Activated CD4-positive, alpha-beta T cell treated with anti-CD3 and anti-CD28 coated beads for 36 hours (primary cell): ENCODE results near the gene CD109. TPM values are rescaled to one million over a fixed set of nuclear protein-coding genes. Genes with fewer than 3 reads are reported as not detected.
"Not testable (repeated sequence)": the region's sequence is repeated elsewhere in the genome, so short reads cannot be mapped to it uniquely, and the experiment has no call there.

Experiments
- ATAC-seq: fragments of 200-7000 bp; cut with Tn5 transposase; one replicate; pipeline ENCODE4 v1.10.0; 2021; ENCODE audit warnings: mild to moderate bottlenecking, moderate library complexity
- CTCF ChIA-PET: fragments of 350-600 bp; sonication (Branson Sonifier 250); formaldehyde crosslinking; loops from one replicate; lab custom pipeline; 2021; ENCODE audit warnings: antibody characterized with exemption; lab: Charles Lee
- POLR2A ChIA-PET: fragments of 350-600 bp; sonication (Branson Sonifier 250); formaldehyde crosslinking; loops from one replicate; lab custom pipeline; 2021; ENCODE audit warnings: antibody characterized with exemption, inconsistent platforms; lab: Charles Lee
- DNase-seq: peaks from one replicate; pipeline ENCODE4 v3.0.0-alpha.2; 2020
- H3K27ac Mint-ChIP-seq: one replicate; pipeline ENCODE4 v1.8.0; 2021; ENCODE audit warnings: mixed read lengths
- H3K27me3 Mint-ChIP-seq: one replicate; pipeline ENCODE4 v1.8.0; 2021; ENCODE audit warnings: mixed read lengths
- H3K36me3 Mint-ChIP-seq: one replicate; pipeline ENCODE4 v1.8.0; 2021; ENCODE audit warnings: low read depth, mixed read lengths
- H3K4me1 Mint-ChIP-seq: one replicate; pipeline ENCODE4 v1.8.0; 2021; ENCODE audit warnings: mixed read lengths
- H3K4me3 Mint-ChIP-seq: one replicate; pipeline ENCODE4 v1.8.0; 2021; ENCODE audit warnings: mild to moderate bottlenecking, moderate library complexity, mixed read lengths
- H3K9me3 Mint-ChIP-seq: one replicate; pipeline ENCODE4 v1.8.0; 2021; ENCODE audit warnings: low read depth, mixed read lengths
- intact Hi-C, 2 experiments: fragments of 100-400 bp; cut with DNase I in 1 of 2; cut with micrococcal nuclease in 1 of 2; formaldehyde crosslinking; loops; one replicate each; pipeline versions ENCODE4 v1.14.2 to v1.15.1; 2022 to 2024; cut with DNase I, micrococcal nuclease
- total RNA-seq, 2 experiments: library from RNA; stranded (reverse); gene quantifications; one replicate each; pipeline ENCODE4 v1.2.3, GENCODE V29; 2021

The CD109 gene
- total RNA-seq, 2 experiments from 2014 or later = 13.2 to 15.8 TPM

DNA sequence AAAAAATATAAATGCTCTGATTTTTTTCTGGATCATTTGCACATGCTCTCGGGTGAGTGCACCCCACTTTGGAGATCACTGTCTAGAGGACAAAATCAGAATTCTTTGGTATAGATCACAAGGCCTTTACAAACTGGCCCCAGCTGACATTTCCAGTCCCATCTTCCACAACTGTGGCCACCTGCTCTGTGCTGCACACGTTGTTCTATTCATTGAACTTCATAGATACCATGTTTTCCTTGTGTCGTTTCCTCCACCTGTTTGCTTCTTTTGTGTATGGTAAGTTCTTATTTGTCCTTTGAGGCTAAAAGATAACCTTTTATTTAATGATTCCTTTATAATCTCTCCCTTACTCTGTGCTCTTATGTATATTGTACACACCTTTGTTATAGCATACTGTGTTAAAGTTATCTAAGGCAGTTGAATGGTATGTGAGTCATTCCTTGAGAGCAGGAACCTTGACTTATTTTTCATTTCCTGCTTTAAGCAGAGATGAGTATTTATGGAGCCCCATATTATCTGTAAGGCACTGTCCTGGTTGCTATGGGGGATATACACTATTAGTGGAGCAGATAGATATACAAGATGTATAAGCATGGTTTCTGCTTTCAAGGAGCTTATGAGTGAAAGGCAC is 30.2 kb upstream of the CD109 start:
- DNase-seq = no peak
- no peak overlapping the region for H3K27ac Mint-ChIP-seq
- peak; percentile 87 for ATAC-seq
- intact Hi-C loops = no loop called here
- no peaks in the 10 kb centered on the region for H3K36me3 Mint-ChIP-seq
- H3K4me3 Mint-ChIP-seq = no peak overlapping the region
- ChIA-PET CTCF (interaction anchor here (1.0 to 2.9 kb wide), 3 partner anchors 13 to 73 kb away, joined by 4 to 12 read pairs (median 5); no protein-coding TSS in a partner anchor), POLR2A (no interaction called here)
- peaks cover 9% of the 10 kb centered on the region for H3K4me1 Mint-ChIP-seq
- H3K27me3 Mint-ChIP-seq = peaks cover 19% of the 10 kb centered on the region
- H3K9me3 Mint-ChIP-seq = no peaks in the 10 kb centered on the region

DNA sequence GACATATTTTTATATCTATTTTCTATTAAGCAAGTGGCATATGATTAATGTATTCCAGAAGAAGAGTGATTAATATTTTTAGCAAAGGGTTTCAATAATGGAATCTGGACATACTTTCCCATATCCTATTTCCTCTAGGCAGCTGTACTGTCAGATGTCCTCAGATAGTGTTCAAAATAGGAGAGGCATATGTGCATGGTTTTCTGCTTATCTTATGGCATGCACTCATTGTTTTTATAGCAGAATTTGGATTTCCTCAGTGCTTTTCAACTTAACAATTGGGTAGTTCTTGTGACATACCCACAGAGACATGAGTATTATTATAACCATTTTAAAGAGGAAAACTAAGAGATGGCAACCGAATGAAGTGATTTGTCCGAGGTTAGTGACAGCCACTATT is 29.6 kb upstream of the CD109 start:
- no peaks in the 10 kb centered on the region for H3K36me3 Mint-ChIP-seq
- DNase-seq (no peak), ATAC-seq (no peak)
- peaks cover 9% of the 10 kb centered on the region for H3K4me1 Mint-ChIP-seq
- no peaks in the 10 kb centered on the region for H3K9me3 Mint-ChIP-seq
- H3K27ac Mint-ChIP-seq = no peak overlapping the region
- POLR2A ChIA-PET = no interaction called here
- intact Hi-C loops = no loop called here
- CTCF ChIA-PET = interaction anchor here (0.8 to 2.9 kb wide), 3 partner anchors 14 to 70 kb away, joined by 3 to 12 read pairs (median 4); no protein-coding TSS in a partner anchor
- H3K4me3 Mint-ChIP-seq = no peak overlapping the region
- peaks cover 19% of the 10 kb centered on the region for H3K27me3 Mint-ChIP-seq

DNA sequence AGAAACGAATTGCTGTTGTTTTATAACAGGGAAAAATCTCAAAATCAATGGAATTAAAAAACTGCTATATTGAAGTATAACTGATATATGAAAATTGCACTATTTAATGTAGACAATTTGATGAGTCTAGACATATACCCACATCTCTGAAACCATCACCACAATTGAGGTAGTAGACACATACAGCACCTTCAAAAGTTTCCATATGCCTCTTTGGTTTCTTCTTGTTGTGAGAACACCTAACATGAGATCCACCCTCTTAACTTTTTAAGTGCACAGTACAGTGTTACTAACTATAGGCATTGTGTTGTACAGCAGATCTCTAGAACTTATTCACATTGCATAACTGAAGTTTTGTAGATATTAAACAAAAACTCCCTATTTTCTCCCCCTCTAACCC is 28.2 kb upstream of the CD109 start:
- Mint-ChIP-seq H3K27me3 (peaks cover 25% of the 10 kb centered on the region), H3K27ac (no peak overlapping the region), H3K9me3 (no peaks in the 10 kb centered on the region), H3K36me3 (no peaks in the 10 kb centered on the region), H3K4me1 (peaks cover 9% of the 10 kb centered on the region), H3K4me3 (no peak overlapping the region)
- ATAC-seq (peak; percentile 37), DNase-seq (no peak)
- ChIA-PET POLR2A (no interaction called here), CTCF (interaction anchor here (0.7 to 2.9 kb wide), 3 partner anchors 15 to 65 kb away, joined by 3 to 12 read pairs (median 3); no protein-coding TSS in a partner anchor)
- intact Hi-C loops = no loop called here

DNA sequence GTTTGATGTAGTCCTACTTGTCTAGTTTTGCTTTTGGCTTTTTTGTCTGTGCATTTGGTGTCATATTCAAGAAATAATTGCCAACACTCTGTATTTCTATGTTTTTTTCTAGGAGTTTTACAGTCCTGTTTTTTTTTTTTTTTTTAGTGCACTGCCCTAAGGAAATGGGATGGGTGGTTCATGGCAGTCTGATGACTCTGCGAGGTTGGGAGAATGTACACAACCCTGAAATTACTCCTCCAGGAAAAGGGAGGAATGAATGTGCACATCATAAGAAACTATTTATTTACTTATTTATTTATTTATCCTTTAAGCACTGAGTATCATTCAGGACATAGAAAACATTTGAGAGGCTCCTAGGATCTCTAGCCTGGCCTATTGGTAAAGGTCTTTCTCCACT is 27.0 kb upstream of the CD109 start:
- H3K4me1 Mint-ChIP-seq = peaks cover 9% of the 10 kb centered on the region
- POLR2A ChIA-PET = no interaction called here
- CTCF ChIA-PET = interaction anchor here (1.2 kb wide), 1 partner anchor 12 kb away, joined by 3 read pairs; no protein-coding TSS in a partner anchor
- DNase-seq = no peak
- peaks cover 25% of the 10 kb centered on the region for H3K27me3 Mint-ChIP-seq
- no peak overlapping the region for H3K27ac Mint-ChIP-seq
- intact Hi-C loops = no loop called here
- ATAC-seq = no peak
- no peaks in the 10 kb centered on the region for H3K9me3 Mint-ChIP-seq
- H3K36me3 Mint-ChIP-seq = no peaks in the 10 kb centered on the region
- H3K4me3 Mint-ChIP-seq = no peak overlapping the region

DNA sequence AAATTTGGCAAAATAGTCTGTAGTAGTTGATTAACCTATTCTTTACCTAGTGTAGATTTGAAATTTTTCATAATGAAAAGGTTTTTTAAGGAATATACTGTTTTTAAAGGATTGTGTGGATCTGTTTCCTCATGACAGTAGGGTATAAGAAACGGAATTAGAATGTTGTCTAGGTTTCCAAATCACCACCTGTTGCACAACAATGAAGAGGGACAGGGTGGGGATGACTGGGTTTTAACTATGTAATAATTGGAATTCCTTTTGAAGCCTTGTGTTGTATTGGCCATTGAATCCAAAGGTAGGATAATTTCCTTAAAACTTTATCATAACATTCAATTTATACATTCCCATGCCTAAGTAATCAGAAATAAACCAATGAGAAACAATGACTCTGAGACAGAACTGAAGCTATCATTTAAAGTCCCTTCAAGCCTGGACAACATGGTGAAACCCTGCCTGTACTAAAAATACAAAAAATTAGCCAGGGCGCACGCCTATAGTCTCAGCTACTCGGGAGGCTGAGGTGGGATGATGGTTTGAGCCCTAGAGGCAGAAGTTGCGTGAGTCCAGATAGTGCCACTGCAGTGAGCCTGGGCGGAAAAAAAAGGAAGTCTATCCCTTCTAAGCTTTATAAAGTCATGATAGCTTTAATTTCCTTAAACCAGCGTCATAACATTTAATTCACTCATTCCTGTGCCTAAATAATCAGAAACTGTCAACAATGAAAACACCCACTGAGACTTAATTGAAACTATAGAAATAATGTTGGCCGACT is 23.9 kb upstream of the CD109 start:
- CTCF ChIA-PET = interaction anchor here (0.6 to 10.3 kb wide), 6 partner anchors 9 to 125 kb away, joined by 3 to 157 read pairs (median 5); no protein-coding TSS in a partner anchor
- Mint-ChIP-seq H3K4me1 (peaks cover 4% of the 10 kb centered on the region), H3K36me3 (no peaks in the 10 kb centered on the region), H3K27ac (no peak overlapping the region), H3K4me3 (no peak overlapping the region), H3K9me3 (no peaks in the 10 kb centered on the region), H3K27me3 (peaks cover 19% of the 10 kb centered on the region)
- intact Hi-C loops = loop anchor here in 1 of 2 experiments (10.0 kb wide), 1 partner anchor 1533 kb away; the partner anchor contains the start of gene COL12A1
- no peak for DNase-seq
- POLR2A ChIA-PET = no interaction called here
- no peak for ATAC-seq

DNA sequence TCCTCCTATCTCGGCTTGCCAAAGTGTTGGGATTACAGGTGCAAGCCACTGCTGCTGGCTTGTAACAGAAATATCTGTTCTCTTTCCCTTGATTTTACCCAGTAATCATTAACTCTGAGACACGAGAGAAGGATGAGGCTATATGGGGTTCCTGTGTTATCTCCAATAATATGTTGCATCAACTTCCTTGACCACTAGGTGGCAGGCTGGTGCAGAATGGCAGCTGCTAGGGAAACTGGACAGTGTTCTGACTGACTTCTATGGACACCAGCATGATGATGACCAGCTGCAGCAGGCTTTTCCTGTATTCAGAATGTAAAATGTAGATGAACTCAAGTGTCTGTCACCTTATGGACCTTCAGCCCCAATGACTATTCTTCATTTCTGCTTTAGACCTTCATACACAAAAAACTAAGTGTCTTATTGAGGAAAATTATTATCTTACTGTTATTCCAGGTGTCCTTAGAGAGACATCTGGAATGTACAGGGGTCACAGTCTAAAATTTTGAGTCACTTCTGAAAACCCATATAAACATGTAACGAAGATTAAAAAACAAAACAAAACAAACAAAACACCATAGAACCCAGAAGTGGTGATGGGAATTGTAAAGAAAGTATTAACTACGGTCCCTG is 20.4 kb upstream of the CD109 start:
- CTCF ChIA-PET = interaction anchor here (0.8 to 10.3 kb wide), 20 partner anchors 8 to 1639 kb away, joined by 3 to 157 read pairs (median 4); no protein-coding TSS in a partner anchor
- no peaks in the 10 kb centered on the region for H3K9me3 Mint-ChIP-seq

DNA sequence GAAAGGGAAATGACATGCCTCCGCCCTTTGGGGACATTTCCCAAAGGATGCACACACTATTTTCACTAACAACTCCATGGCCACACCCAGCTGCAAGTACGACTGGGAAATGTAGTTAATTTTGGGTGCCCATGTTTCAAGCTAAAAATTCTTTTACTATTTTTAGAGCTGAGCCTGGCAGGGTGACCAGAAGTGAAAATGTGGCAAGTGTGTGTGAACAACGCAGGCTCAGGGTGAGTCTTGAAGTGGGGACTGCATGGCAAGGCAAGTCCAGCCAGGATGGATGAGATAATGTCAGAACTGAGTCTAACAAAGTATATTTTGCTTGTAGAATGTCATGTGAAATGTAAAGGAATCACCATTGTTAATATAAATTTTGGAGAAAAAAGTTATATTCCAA is 17.0 kb upstream of the CD109 start:
- H3K36me3 Mint-ChIP-seq = no peaks in the 10 kb centered on the region
- no peak for DNase-seq
- intact Hi-C loops = loop anchor here in 1 of 2 experiments (10.0 kb wide), 1 partner anchor 1526 kb away; the partner anchor contains the start of gene COL12A1
- peaks cover 7% of the 10 kb centered on the region for H3K9me3 Mint-ChIP-seq
- CTCF ChIA-PET = interaction anchor here (0.6 to 10.3 kb wide), 7 partner anchors 20 to 75 kb away, joined by 3 to 157 read pairs (median 4); no protein-coding TSS in a partner anchor
- ATAC-seq = no peak
- peaks cover 1% of the 10 kb centered on the region for H3K4me1 Mint-ChIP-seq
- POLR2A ChIA-PET = no interaction called here
- no peak overlapping the region for H3K27ac Mint-ChIP-seq
- H3K27me3 Mint-ChIP-seq = peaks cover 12% of the 10 kb centered on the region
- no peak overlapping the region for H3K4me3 Mint-ChIP-seq

More for the DNA sequence above, 20.4 kb upstream of the CD109 start:
- Mint-ChIP-seq H3K27ac (no peak overlapping the region), H3K27me3 (peaks cover 13% of the 10 kb centered on the region), H3K4me3 (no peak overlapping the region), H3K36me3 (no peaks in the 10 kb centered on the region), H3K4me1 (peaks cover 1% of the 10 kb centered on the region)
- POLR2A ChIA-PET = no interaction called here
- DNase-seq (peak; percentile 85), ATAC-seq (peak; percentile 96)
- intact Hi-C loops = loop anchor here (1.0 to 10.0 kb wide), 3 partner anchors 19 to 1529 kb away; partner anchors contain the start of gene COL12A1 (in 1 of the 2)

DNA sequence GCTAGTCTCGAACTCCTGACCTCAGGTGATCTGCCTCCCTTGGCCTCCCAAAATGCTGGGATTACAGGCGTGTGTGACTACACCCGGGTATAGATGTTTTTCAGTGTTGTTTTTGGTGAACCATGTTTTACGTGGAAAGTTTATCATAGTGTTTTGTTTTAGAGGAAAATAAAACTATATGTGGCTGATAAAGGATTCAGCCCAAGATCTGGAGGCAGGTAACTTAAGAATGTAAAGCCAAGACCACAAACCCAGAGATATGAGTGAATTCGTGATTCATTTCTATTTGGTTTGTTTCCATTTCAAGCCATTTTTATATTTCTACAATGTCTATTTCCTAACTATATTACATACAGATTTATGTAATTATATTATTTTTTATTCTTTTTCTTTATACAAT is 16.2 kb upstream of the CD109 start:
- H3K36me3 Mint-ChIP-seq, DNase-seq, H3K27ac Mint-ChIP-seq, H3K4me3 Mint-ChIP-seq, H3K4me1 Mint-ChIP-seq, ATAC-seq, H3K9me3 Mint-ChIP-seq: not testable (repeated sequence)
- ChIA-PET POLR2A (interaction anchor here (0.5 kb wide), 1 partner anchor 31 kb away, joined by 4 read pairs; no protein-coding TSS in a partner anchor), CTCF (interaction anchor here (0.7 to 10.3 kb wide), 5 partner anchors 9 to 98 kb away, joined by 3 to 157 read pairs (median 4); no protein-coding TSS in a partner anchor)
- intact Hi-C loops = loop anchor here in 1 of 2 experiments (10.0 kb wide), 1 partner anchor 1525 kb away; the partner anchor contains the start of gene COL12A1
- peaks cover 12% of the 10 kb centered on the region for H3K27me3 Mint-ChIP-seq

DNA sequence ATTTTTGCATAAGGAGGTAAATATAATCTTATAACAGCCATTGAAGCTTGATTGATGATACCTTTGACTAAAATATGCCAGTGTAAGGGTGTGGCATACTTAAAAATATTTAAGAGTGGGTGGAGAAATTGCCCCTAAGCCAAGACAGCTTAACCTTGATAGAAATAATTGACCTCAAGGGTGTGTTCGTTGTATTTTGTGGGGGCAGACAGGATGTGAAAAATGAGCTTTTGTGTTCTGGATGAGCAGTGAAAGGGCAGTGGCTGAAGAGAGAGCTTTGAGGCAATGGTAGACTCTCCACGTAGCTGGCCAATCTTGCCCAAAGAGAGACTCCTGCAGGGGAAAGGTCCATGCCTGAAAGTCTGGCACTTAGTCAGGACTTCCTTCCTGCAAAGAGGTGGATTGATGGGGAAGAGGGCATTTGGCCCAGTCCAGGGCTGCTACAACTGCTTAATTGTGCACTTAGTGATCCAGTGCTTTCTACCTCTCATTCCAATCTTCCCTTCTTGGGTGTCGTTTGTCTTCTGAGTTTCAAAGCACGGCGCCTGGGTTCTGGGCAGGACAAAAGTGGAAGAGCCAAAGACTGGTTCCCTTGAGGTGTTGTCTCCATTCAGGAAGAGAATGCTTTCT is 15.6 kb upstream of the CD109 start:
- H3K4me1 Mint-ChIP-seq = peaks cover under 1% of the 10 kb centered on the region
- no peak overlapping the region for H3K27ac Mint-ChIP-seq
- intact Hi-C loops = no loop called here
- H3K27me3 Mint-ChIP-seq = peaks cover 12% of the 10 kb centered on the region
- peaks cover 7% of the 10 kb centered on the region for H3K9me3 Mint-ChIP-seq
- POLR2A ChIA-PET = interaction anchor here (0.5 kb wide), 1 partner anchor 31 kb away, joined by 4 read pairs; no protein-coding TSS in a partner anchor
- H3K36me3 Mint-ChIP-seq = no peaks in the 10 kb centered on the region
- CTCF ChIA-PET = interaction anchor here (0.9 to 10.3 kb wide), 7 partner anchors 8 to 51 kb away, joined by 3 to 157 read pairs (median 4); no protein-coding TSS in a partner anchor
- no peak overlapping the region for H3K4me3 Mint-ChIP-seq
- ATAC-seq (no peak), DNase-seq (no peak)

DNA sequence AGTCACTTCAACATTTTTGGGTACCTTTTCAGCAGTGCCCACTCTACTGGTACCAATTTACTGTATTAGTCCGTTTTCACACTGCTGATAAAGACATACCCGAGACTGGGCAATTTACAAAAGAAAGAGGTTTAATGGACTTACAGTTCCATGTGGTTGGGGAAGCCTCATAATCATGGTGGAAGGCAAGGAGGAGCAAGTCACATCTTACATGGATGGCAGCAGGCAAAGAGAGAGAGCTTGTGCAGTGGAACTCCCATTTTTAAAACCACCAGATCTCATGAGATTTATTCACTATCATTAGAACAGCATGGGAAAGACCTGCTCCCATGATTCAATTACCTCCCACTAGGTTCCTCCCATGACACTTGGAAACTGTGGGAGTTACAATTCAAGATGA is 12.4 kb upstream of the CD109 start:
- peaks cover 22% of the 10 kb centered on the region for H3K27me3 Mint-ChIP-seq
- POLR2A ChIA-PET, H3K4me3 Mint-ChIP-seq, H3K9me3 Mint-ChIP-seq, intact Hi-C loops, H3K27ac Mint-ChIP-seq, DNase-seq, H3K4me1 Mint-ChIP-seq, H3K36me3 Mint-ChIP-seq, ATAC-seq: not testable (repeated sequence)
- CTCF ChIA-PET = interaction anchor here (0.7 kb wide), 1 partner anchor 8 kb away, joined by 4 read pairs; no protein-coding TSS in a partner anchor
